ENCODE measurements around the gene TMEM120A.
A peak's percentile ranks its signal among the peaks of the same experiment; 100 is the strongest.

TMEM120A gene

DNA sequence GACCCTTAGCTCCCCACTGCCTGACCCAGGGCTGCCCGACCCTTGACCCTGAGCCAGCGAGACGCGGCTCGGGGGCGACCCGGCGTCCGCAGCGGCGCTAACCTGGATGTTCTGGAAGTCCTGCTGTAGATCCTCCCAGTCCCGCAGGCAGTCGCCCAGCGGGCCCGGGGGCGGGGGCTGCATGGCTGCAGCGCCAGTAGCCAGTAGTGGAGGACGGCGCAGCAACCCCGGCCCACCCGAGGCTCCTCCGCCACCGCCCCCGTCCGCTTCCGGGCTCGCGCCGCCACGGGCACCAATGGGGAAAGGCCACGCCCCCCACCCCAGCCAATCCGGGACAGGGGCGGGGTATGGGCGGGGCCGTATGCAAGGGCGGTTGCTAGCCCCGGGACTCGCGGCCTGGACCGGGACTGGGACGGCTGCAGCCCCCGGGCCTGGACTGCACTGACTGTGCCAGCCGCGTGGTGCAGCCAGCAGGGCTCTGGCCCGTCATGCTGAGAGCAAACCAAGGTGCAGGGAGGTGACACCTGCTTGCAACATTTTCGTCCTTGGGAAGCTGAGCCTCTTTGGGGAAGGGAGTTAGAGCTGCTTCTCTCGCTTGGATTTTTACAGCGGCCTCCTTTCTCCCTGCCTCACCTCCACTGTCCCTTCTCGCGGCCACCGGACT lies at the start of gene TMEM120A:
Gene TMEM120A (minus strand): TSS at position 208 of the 664 bp plus-strand sequence. CDS start 25 bp downstream, at position 183.
- H3K79me2 ChIP-seq (ENCODE audit: insufficient read depth, low read length), result no peaks in the 10 kb centered on the region

GRCh38 chr7:76040126-76040525 lies 45.7 kb upstream of the TMEM120A start:
- no peak for ATAC-seq (ENCODE audit: insufficient read depth, low read depth)
- H3K9ac ChIP-seq (ENCODE audit: low read depth, low read length), result no peak overlapping the region

More for the DNA sequence above, at the start of gene TMEM120A:
- H3K9ac ChIP-seq (ENCODE audit: low read depth, low read length), result peak within 1 kb of the TSS; percentile 53
- H4K20me1 ChIP-seq (ENCODE audit: insufficient read depth, low read length), result no peaks in the 10 kb centered on the region; the same call in 1 of the 2 replicates
- H3K36me3 ChIP-seq (ENCODE audit: insufficient read depth, low read length), result peaks cover 13% of the 10 kb centered on the region
- no peaks in the 10 kb centered on the region for H3K9me3 ChIP-seq (ENCODE audit: insufficient read depth, low read length, severe bottlenecking)
- peak within 1 kb of the TSS; percentile 77 for H2AFZ ChIP-seq (ENCODE audit: low read depth, low read length)
- H3K27ac ChIP-seq (ENCODE audit: low read length), result peak within 1 kb of the TSS; percentile 62
- H3K27me3 ChIP-seq (ENCODE audit: insufficient read depth, low read length, poor library complexity), result no peaks in the 10 kb centered on the region
- ATAC-seq (ENCODE audit: insufficient read depth, low read depth) (peak; percentile 97), DNase-seq (peak; percentile 86)
- H3K4me1 ChIP-seq (ENCODE audit: insufficient read depth, low read length), result peaks cover 17% of the 10 kb centered on the region
- H3K4me2 ChIP-seq (ENCODE audit: insufficient read depth, low read length), result peak within 1 kb of the TSS; percentile 86
- peak within 1 kb of the TSS; percentile 13 to 64; a peak in 3 of 4 replicates for H3K4me3 ChIP-seq (ENCODE audit: low read depth in 1 of 2, low read length in 2 of 2)
- TF ChIP-seq CTCF (IDR thresholded peaks at IDR 0.05; ENCODE audit: borderline replicate concordance, extremely low read depth, low read length, poor library complexity, severe bottlenecking), result peak; percentile 5
- no peak for TF ChIP-seq EZH2 (IDR thresholded peaks at IDR 0.05; ENCODE audit: borderline replicate concordance, low read depth, low read length, severe bottlenecking)

DNA sequence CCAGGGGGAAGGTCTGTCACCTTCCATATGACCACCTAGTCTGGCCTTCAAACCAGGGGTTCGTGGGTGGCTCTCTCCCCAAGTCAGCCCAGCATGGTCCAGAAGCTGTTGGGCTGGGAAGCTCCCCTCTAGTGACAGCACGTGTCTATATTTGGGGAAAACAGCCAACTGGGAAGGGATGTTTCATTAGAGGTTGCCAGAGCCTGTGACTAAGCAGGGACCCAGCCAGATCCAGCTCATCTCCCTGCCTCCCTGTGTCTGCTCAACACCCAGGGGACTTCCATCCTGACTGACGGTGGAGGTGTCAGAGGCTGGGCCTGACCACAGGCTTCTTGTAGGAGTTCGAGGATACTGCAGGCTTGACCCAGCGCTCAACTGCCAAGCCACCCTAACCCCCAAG lies 42.9 kb upstream of the TMEM120A start:
- no peak overlapping the region for H3K9ac ChIP-seq (ENCODE audit: low read depth, low read length)
- ATAC-seq (ENCODE audit: insufficient read depth, low read depth), result no peak
- DNase-seq, result no peak
- H3K4me1 ChIP-seq (ENCODE audit: insufficient read depth, low read length), result no peaks in the 10 kb centered on the region
- H3K9me3 ChIP-seq (ENCODE audit: insufficient read depth, low read length, severe bottlenecking), result no peaks in the 10 kb centered on the region
- no peaks in the 10 kb centered on the region for H3K79me2 ChIP-seq (ENCODE audit: insufficient read depth, low read length)
- no peaks in the 10 kb centered on the region; the same call in none of the 2 replicates for H4K20me1 ChIP-seq (ENCODE audit: insufficient read depth, low read length)
- no peak overlapping the region for H2AFZ ChIP-seq (ENCODE audit: low read depth, low read length)
- H3K4me3 ChIP-seq (ENCODE audit: low read depth in 1 of 2, low read length in 2 of 2), result no peak overlapping the region
- H3K27ac ChIP-seq (ENCODE audit: low read length), result no peak overlapping the region
- no peaks in the 10 kb centered on the region for H3K27me3 ChIP-seq (ENCODE audit: insufficient read depth, low read length, poor library complexity)
- no peak for TF ChIP-seq CTCF (IDR thresholded peaks at IDR 0.05; ENCODE audit: borderline replicate concordance, extremely low read depth, low read length, poor library complexity, severe bottlenecking)
- no peak for TF ChIP-seq EZH2 (IDR thresholded peaks at IDR 0.05; ENCODE audit: borderline replicate concordance, low read depth, low read length, severe bottlenecking)
- H3K4me2 ChIP-seq (ENCODE audit: insufficient read depth, low read length), result no peak overlapping the region
- H3K36me3 ChIP-seq (ENCODE audit: insufficient read depth, low read length), result peaks cover 9% of the 10 kb centered on the region; the same call in 1 of the 2 replicates

More at GRCh38 chr7:76040126-76040525, 45.7 kb upstream of the TMEM120A start:
- TF ChIP-seq CTCF (IDR thresholded peaks at IDR 0.05; ENCODE audit: borderline replicate concordance, extremely low read depth, low read length, poor library complexity, severe bottlenecking), result no peak
- no peak for TF ChIP-seq EZH2 (IDR thresholded peaks at IDR 0.05; ENCODE audit: borderline replicate concordance, low read depth, low read length, severe bottlenecking)
- no peaks in the 10 kb centered on the region for H3K27me3 ChIP-seq (ENCODE audit: insufficient read depth, low read length, poor library complexity)
- no peak overlapping the region for H3K27ac ChIP-seq (ENCODE audit: low read length)
- peaks cover 5% of the 10 kb centered on the region; the same call in 1 of the 2 replicates for H4K20me1 ChIP-seq (ENCODE audit: insufficient read depth, low read length)
- no peak overlapping the region for H3K4me2 ChIP-seq (ENCODE audit: insufficient read depth, low read length)
- no peaks in the 10 kb centered on the region for H3K9me3 ChIP-seq (ENCODE audit: insufficient read depth, low read length, severe bottlenecking)
- no peak overlapping the region for H2AFZ ChIP-seq (ENCODE audit: low read depth, low read length)
- peaks cover 12% of the 10 kb centered on the region for H3K79me2 ChIP-seq (ENCODE audit: insufficient read depth, low read length)
- H3K4me3 ChIP-seq (ENCODE audit: low read depth in 1 of 2, low read length in 2 of 2), result no peak overlapping the region
- peaks cover 9% of the 10 kb centered on the region for H3K36me3 ChIP-seq (ENCODE audit: insufficient read depth, low read length)
- peaks cover 2% of the 10 kb centered on the region; the same call in 1 of the 2 replicates for H3K4me1 ChIP-seq (ENCODE audit: insufficient read depth, low read length)
- DNase-seq, result no peak
